Breast epithelium (tissue), 3 donors: ENCODE measurements around the gene SYNPO2.

Source experiments
- POLR2A ChIP-seq: fragments of 450-650 bp; IDR thresholded peaks from one replicate; pipeline ENCODE4 v1.6.1; 2016; ENCODE audit warnings: antibody characterized with exemption, mild to moderate bottlenecking, moderate library complexity
- POLR2AphosphoS5 ChIP-seq, 3 donors: sonication (generic); formaldehyde crosslinking; IDR thresholded peaks; one replicate each; pipeline ENCODE4 v1.6.1; 2017; ENCODE audit warnings: antibody characterized with exemption in 3 of 3
- TF ChIP-seq, protein P1 (sequence below), 3 donors: fragments of 450-650 bp; IDR thresholded peaks; one replicate each; pipeline ENCODE4 v1.5.1; 2016 to 2017; ENCODE audit warnings: antibody characterized with exemption in 3 of 3, mild to moderate bottlenecking in 3 of 3, moderate library complexity in 3 of 3

DNA sequence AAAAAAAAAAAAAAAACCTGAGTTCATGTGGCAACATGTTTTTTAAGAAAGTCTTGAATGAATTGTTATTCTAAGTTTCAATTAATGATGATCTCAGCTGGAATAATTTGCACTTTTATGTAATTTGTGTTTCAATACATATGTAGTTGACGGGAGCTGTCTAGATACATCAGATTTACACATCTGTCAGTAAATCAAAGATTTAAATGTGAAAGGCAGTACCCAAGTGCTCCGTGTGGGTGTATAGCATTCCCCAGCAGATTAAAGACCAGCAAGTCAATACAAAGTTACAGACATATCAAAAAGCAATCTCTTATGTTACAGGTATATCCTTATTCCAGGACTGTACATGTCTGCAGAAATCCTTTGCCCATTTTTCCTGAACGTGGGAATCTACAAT lies 35.2 kb downstream of the SYNPO2 start:
- TF ChIP-seq, protein P1, sequence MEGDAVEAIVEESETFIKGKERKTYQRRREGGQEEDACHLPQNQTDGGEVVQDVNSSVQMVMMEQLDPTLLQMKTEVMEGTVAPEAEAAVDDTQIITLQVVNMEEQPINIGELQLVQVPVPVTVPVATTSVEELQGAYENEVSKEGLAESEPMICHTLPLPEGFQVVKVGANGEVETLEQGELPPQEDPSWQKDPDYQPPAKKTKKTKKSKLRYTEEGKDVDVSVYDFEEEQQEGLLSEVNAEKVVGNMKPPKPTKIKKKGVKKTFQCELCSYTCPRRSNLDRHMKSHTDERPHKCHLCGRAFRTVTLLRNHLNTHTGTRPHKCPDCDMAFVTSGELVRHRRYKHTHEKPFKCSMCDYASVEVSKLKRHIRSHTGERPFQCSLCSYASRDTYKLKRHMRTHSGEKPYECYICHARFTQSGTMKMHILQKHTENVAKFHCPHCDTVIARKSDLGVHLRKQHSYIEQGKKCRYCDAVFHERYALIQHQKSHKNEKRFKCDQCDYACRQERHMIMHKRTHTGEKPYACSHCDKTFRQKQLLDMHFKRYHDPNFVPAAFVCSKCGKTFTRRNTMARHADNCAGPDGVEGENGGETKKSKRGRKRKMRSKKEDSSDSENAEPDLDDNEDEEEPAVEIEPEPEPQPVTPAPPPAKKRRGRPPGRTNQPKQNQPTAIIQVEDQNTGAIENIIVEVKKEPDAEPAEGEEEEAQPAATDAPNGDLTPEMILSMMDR (IDR thresholded peaks at IDR 0.05), result no peak
- TF ChIP-seq POLR2AphosphoS5 (IDR thresholded peaks at IDR 0.05) (no peak), POLR2A (no peak)
